Activated CD8-positive, alpha-beta memory T cell treated with anti-CD3 and anti-CD28 coated beads, Interleukin-2, amount 50 U/mL, for 24 hours (primary cell): ENCODE data around the gene OR5AC2.

Source experiments
- DNase-seq: peaks from one replicate; pipeline ENCODE4 v3.0.0-alpha.2; 2020; ENCODE audit errors: extremely low read depth

OR5AC2 gene

GRCh38 chr3:98086873-98087272, at the start of gene OR5AC2:
Gene OR5AC2 (plus strand): TSS chr3:98087173. CDS start chr3:98087173, 0 bp downstream.
- DNase-seq = no peak

- DNase-seq = no peak
Observed at GRCh38 chr3:98038286-98038685, 48.7 kb upstream of the OR5AC2 start.

DNA sequence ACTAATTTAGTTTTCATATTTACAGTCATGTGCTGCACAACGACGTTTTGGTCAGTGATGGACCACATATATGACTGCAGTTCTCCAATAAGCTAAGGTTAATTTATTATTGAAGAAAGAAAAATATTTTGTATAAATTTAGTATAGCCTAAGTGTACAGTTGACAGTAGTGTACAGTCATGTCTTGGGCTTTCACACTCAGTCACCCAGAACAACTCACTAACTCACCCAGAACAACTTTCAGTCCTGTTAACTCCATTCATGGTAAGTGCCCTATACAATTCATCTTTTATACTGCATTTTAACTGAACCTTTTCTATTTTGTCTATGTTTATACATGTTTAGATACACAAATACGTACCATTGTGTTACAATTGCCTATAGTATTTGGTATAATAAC, 48.1 kb upstream of the OR5AC2 start:
- no peak for DNase-seq

- DNase-seq = peak; percentile 40
Observed at GRCh38 chr3:98039322-98040024, 47.5 kb upstream of the OR5AC2 start.

GRCh38 chr3:98041350-98041749, 45.6 kb upstream of the OR5AC2 start:
- DNase-seq = no peak

GRCh38 chr3:98048586-98048985, 38.4 kb upstream of the OR5AC2 start:
- DNase-seq = no peak

- DNase-seq = no peak
Observed at GRCh38 chr3:98049271-98049670, 37.7 kb upstream of the OR5AC2 start.

DNA sequence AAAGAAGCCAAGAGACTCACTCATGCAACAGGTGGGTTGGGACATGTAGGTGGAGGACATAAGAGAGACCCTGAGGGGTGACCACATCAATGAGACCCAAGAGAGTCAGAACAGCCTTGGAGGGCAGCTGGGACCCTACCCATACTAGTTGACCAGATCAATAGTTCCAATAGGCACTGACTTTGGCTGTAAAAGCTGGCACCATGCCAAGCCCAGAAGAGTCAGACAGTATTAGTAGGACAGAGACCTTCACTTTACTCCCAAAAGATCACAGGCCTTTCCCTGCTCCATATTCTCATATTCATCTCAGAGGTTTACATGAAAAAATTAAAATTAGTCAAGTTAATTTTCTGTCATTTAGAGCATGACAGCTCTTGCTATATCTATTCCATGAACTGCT, 30.9 kb upstream of the OR5AC2 start:
- DNase-seq = no peak

- no peak for DNase-seq
Observed at GRCh38 chr3:98057631-98058030, 29.3 kb upstream of the OR5AC2 start.

DNA sequence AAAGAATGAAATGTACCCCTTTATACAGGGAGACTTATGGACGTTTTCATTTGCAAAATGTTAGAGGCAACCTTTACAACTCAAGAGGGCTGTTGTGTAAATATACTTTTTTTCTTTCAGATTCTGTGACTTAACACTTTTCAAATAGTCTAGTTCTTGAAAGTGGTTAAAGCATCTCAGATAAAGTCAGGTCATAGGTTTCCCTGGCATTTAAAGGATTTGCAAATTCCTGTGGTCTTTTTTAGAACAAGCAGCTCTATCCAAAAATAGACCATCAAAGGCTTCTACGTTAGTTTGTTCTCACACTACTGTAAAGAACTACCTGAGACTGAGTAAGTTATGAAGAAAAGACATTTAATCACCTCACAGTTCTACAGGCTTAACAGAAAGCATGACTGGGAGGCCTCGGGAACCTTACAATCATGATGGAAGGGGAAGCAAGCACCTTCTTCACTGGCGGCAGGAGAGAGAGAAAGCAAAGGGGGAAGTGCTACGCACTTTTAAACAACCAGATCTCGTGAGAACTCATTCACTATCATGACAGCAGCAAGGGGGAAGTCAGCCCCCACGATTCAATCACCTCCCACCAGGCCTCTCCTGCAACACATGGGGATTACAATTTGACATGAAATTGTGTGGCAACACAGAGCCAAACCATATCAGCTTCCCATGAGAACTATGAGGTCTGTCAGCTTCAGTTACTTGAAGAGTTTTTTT, 28.6 kb upstream of the OR5AC2 start:
- DNase-seq = no peak

DNA sequence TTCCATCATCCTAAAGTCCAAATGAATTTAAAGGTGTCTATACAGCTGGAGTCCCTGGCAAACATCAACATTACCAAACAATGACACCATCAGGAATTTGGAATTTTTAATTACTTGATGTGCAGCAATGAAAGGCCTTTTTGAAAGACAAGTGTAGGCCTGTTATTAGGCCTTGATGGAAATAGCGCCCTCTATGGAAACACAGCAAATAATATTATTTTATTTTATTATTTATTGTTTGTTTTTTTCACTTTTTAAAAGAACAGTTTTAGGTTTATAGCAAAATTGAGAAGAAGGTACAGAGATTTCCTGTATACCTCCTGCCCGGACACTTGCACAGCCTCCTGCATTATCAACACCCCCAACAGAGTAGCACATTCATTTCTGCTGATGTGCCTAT, 18.1 kb upstream of the OR5AC2 start:
- DNase-seq = no peak

- DNase-seq = no peak
Observed at GRCh38 chr3:98070840-98071239, 16.1 kb upstream of the OR5AC2 start.

- no peak for DNase-seq
Observed at GRCh38 chr3:98073486-98073885, 13.5 kb upstream of the OR5AC2 start.

DNA sequence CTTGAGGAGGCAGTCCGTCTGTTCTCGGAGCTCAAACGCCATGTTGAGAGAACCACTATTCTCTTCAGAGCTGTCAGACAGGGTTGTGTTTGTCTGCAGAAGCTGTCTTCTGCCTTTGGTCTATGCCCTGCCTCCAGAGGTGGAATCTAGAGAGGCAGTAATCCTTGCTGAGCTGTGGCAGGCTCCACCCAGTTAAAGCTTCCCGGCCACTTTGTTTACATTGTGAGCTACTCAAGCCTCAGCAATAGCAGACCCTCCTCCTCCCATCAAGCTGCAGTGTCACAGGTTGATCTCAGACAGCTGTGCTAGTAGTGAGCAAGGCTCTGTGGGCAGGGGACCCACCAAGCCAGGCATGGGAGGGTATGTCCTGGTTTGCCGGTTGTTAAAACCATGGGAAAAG, 8.9 kb downstream of the OR5AC2 start:
- no peak for DNase-seq

- DNase-seq = no peak
Observed at GRCh38 chr3:98099848-98100247, 12.9 kb downstream of the OR5AC2 start.

GRCh38 chr3:98108162-98108561, 21.2 kb downstream of the OR5AC2 start:
- no peak for DNase-seq

DNA sequence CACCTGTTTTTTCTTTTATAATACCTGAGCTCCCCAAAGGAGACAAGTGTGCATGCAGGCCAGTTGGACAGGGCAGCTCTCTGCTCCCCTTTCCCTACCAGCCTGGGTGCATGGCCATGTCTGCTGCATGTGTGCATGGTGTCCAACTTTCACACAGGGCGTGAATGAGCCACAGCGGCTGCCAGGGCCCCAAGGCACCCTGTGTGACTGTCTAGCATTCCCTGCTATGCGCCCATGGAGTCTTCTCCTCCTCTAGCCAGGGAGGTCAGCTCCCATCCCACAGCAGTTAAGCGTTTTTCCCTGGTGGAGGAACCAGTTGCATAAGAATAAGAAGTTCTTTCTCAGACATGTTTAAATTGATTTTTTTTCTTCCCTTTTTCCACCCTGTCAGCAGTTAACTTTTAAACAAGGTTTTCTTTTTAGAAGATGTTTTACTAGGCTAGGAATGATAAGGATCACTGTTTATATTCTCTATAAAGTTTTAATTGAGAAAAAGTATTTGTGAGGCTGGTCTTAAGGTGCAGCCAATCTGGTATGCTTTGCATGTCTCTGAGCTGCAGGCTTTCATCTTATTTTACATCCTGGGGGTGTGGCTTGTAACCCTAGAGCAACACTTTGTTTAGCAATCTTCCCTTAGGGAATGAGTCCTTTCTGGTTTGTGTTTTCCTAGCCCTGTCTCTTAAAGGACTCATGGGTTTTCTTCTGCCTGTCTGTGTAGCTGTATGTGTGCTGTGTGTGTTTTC, 23.0 kb downstream of the OR5AC2 start:
- DNase-seq = no peak

GRCh38 chr3:98110550-98110908, 23.6 kb downstream of the OR5AC2 start:
- no peak for DNase-seq

- DNase-seq = no peak
Observed at GRCh38 chr3:98114264-98114663, 27.3 kb downstream of the OR5AC2 start.

DNA sequence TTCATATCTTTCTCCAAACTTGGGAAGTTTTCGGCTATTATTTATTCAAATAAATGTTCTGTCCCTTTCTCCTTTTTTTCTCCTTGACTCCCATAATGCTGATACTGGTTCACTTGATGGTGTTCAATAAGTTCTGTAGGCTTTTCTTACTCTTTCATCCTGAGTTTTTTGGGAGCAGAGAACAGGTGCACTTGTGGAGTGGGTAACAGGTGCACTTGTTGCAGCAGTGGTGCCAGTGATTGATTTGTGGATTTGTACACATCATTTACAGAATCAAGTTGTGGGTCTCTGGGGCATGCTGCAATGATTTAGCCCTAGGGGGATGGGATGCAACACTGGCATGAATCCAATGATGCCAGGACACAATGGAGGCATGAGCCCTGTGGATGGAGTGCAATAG, 28.7 kb downstream of the OR5AC2 start:
- no peak for DNase-seq

DNA sequence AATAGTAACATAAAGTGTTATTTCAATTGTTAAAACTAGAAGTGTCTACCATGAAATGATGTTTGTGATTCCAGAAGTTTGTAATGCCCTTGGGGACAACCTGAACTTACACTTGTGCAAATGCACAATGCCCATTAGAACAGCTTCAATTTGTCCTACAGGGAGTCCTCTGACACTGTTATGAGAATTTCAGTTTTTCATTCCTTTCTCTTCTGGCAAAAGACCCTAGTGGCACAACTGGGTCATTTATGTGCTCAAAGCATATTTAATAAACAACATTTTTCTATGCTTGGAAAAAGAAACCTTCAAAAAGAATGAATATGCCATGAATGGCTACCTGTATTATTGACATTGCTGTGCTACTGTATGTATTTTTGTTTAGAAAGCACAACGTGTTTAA, 43.4 kb downstream of the OR5AC2 start, which contains the start of gene OR5H1:
TSS of gene OR5H1 (plus strand) at position 301 of the 400 bp plus-strand sequence. CDS start 1,977 bp downstream, outside the sequence.
- DNase-seq = no peak

DNA sequence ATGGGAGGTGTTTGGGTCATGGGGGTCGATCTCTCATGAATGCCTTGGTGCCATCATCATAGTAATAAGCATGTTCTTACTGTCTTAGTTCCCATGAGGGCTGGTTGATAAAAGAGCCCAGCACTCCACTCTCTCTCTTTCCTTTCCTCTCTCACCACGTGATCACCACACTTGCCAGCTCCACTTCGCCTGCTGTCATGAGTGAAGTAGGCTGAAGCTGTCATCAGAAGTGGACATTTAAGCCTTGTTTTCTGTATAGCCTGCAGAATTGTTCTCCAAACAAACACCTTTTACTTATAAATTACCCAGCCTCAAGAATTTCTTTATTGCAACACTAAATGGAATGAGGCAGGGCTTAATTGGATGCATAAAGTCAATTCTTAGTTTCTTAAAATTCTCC, 49.7 kb downstream of the OR5AC2 start:
- no peak for DNase-seq
